Esophagus muscularis mucosa (tissue), 3 donors: ENCODE results near the gene GLOD4.

Experiments used
- CTCF ChIP-seq, 3 experiments: fragments of 200-600 bp in 2 of 3; fragments of 450-650 bp in 1 of 3; sonication (generic) in 2 of 3; IDR thresholded peaks; one replicate each; pipeline ENCODE4 v1.5.1; 2017 to 2019; ENCODE audit warnings: antibody characterized with exemption in 3 of 3, mild to moderate bottlenecking in 2 of 3, moderate library complexity in 1 of 3
- POLR2A ChIP-seq: fragments of 450-650 bp; IDR thresholded peaks from one replicate; pipeline ENCODE4 v1.6.1; 2017; ENCODE audit warnings: antibody characterized with exemption, moderate library complexity, mild to moderate bottlenecking, low read depth

GRCh38 chr17:801660-802059 lies 19.6 kb upstream of the GLOD4 start:
- no peak for TF ChIP-seq CTCF (IDR thresholded peaks at IDR 0.05)
- no peak for TF ChIP-seq POLR2A
